ENCODE data around the gene TBC1D14. TPM values are rescaled to one million over a fixed set of nuclear protein-coding genes. Genes with fewer than 3 reads are reported as not detected.

Gene TBC1D14
- total and polyA plus RNA-seq, 9 of the 15 experiments (the other 6 are each of a cell fraction or from before 2014, with no cell fraction given) = 2.1 to 59.6 (median 44.8) TPM

- TF ChIP-seq RBBP5 (IDR thresholded peaks at IDR 0.05; ENCODE audit: borderline replicate concordance, insufficient read depth, low read length, poor library complexity, severe bottlenecking) (no peak), ZSCAN29 (IDR thresholded peaks at IDR 0.05) (no peak), ADNP (tag; IDR thresholded peaks at IDR 0.05) (no peak), NR2C1 (IDR thresholded peaks at IDR 0.05) (no peak), NR2C1 (tag; IDR thresholded peaks at IDR 0.05) (0 out of 2 replicates have a peak, but pooled peaks have one; percentile 23), ESRRA (IDR thresholded peaks at IDR 0.05; ENCODE audit: borderline replicate concordance, low read depth) (peak; percentile 26; the same call in 1 of the 2 replicates), RCOR1 (IDR thresholded peaks at IDR 0.05; ENCODE audit: borderline replicate concordance in 1 of 2, low read depth in 2 of 2, low read length in 2 of 2) (no peak), ETV6 (IDR thresholded peaks at IDR 0.05; ENCODE audit: borderline replicate concordance in 1 of 2, low read depth in 2 of 2, low read length in 1 of 2) (no peak), ETV6 (CRISPR knock-in tag; IDR thresholded peaks at IDR 0.05; ENCODE audit: borderline replicate concordance) (no peak), SMARCB1 (IDR thresholded peaks at IDR 0.05; ENCODE audit: insufficient read length, low read depth) (no peak), BHLHE40 (IDR thresholded peaks at IDR 0.05; ENCODE audit: low read length) (0 out of 2 replicates have a peak, but pooled peaks have one; percentile 23), NR4A1 (CRISPR knock-in tag; IDR thresholded peaks at IDR 0.05) (no peak), NR4A1 (tag; IDR thresholded peaks at IDR 0.05) (no peak), RAD51 (IDR thresholded peaks at IDR 0.05; ENCODE audit: borderline replicate concordance, low read depth) (peak; percentile 12; the same call in 1 of the 2 replicates), HNRNPK (IDR thresholded peaks at IDR 0.05; ENCODE audit: low read depth, low read length, poor library complexity, severe bottlenecking) (no peak), ZNF766 (CRISPR knock-in tag; conservative IDR thresholded peaks at IDR 0.05) (no peak), ZFPM2 (CRISPR knock-in tag; IDR thresholded peaks at IDR 0.05) (no peak), PYGO2 (tag; IDR thresholded peaks at IDR 0.05) (no peak)
- TF ChIP-seq, protein P1, sequence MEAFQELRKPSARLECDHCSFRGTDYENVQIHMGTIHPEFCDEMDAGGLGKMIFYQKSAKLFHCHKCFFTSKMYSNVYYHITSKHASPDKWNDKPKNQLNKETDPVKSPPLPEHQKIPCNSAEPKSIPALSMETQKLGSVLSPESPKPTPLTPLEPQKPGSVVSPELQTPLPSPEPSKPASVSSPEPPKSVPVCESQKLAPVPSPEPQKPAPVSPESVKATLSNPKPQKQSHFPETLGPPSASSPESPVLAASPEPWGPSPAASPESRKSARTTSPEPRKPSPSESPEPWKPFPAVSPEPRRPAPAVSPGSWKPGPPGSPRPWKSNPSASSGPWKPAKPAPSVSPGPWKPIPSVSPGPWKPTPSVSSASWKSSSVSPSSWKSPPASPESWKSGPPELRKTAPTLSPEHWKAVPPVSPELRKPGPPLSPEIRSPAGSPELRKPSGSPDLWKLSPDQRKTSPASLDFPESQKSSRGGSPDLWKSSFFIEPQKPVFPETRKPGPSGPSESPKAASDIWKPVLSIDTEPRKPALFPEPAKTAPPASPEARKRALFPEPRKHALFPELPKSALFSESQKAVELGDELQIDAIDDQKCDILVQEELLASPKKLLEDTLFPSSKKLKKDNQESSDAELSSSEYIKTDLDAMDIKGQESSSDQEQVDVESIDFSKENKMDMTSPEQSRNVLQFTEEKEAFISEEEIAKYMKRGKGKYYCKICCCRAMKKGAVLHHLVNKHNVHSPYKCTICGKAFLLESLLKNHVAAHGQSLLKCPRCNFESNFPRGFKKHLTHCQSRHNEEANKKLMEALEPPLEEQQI (IDR thresholded peaks at IDR 0.05) = no peak
Observed at GRCh38 chr4:6963139-6963611, 53.5 kb downstream of the TBC1D14 start (continued).

Measured in K562 (cell line).